ENCODE data around the gene HCRTR1.

Gene HCRTR1

GRCh38 chr1:31643976-31644559, 26.6 kb downstream of the HCRTR1 start:
- no peak for DNase-seq (ENCODE audit: low spot score)
- no peak for TF ChIP-seq CTCF (IDR thresholded peaks at IDR 0.05; ENCODE audit: extremely low read depth, missing control alignments)

DNA sequence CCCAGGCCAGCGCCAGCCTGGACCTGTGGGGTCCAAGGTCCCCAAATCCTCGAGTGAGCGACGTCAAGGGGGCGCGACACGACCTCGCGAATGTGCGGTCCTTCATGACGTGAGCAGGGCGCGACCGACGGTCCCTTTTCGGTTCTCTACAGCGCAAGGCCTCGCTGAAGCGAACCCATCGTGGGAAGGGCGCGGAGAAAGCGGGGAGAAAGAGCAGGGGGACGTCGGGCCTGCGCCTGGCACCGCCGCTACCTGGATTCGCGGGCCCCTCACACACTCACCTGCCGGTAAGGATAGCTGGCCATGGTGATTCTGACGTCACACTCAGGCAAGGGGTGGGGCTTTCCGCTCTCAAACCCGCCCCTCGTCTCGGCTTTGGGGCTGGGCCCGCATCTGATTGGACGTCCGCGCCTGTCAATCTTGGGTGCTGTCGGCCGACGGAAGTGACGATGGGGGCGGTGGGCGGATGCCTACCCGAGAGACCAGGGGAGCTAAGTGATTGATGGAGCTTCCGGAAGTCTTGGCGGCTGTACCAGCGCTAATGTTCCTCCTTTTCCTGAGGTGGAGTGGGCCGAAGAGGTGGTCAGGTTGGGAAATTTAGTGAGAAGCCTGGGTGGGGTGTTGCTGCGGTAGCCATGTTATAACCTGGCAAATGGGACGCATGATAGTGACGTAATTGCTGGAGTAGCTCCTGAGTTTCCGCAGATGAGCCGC, 27.2 kb downstream of the HCRTR1 start, which contains the start of gene PEF1:
TSS of gene PEF1 (minus strand) at position 317 of the 714 bp plus-strand sequence. CDS start at position 305, 12 bp downstream.
- no peak for TF ChIP-seq CTCF (IDR thresholded peaks at IDR 0.05; ENCODE audit: extremely low read depth, missing control alignments)
- peak; percentile 97 for DNase-seq (ENCODE audit: low spot score)

DNA sequence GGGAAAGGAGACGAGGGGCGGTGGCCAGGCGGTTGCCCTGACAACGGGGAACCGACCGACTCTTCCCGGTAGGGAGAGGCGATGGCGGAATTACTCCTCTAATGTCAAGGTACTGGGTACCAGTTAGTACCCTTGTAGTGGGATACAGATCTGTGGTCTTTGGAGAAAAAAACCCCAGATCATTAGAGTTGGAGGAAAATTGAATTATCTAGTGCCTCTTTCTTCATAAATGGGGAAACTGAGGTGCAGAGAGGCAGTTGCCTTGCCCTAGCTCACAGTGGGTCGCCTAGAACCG, 27.7 kb downstream of the HCRTR1 start:
- no peak for DNase-seq (ENCODE audit: low spot score)
- TF ChIP-seq CTCF (IDR thresholded peaks at IDR 0.05; ENCODE audit: extremely low read depth, missing control alignments): no peak

- no peak for TF ChIP-seq CTCF (IDR thresholded peaks at IDR 0.05; ENCODE audit: extremely low read depth, missing control alignments)
- DNase-seq (ENCODE audit: low spot score): no peak
Measured at GRCh38 chr1:31646259-31646960, 28.9 kb downstream of the HCRTR1 start.

DNA sequence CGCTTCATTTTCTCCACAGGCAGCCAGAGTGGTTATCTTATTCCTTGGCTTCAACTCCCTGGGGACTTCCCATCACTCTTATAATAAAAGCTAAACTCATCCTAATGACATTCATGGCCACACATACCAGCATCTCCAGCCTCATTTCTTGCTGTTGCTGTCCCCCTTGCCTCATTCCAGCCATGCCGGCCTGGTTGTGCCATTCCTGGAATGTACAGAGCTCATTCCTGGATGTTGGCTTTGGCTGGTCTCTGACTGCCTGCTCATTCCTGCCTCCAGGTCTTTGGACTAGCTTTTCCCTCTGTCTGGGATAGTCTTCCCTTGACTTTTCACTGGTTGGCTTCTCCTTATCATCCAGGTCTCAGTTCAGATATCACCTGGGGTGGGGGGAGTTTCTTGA, 29.6 kb downstream of the HCRTR1 start:
- no peak for TF ChIP-seq CTCF (IDR thresholded peaks at IDR 0.05; ENCODE audit: extremely low read depth, missing control alignments)
- no peak for DNase-seq (ENCODE audit: low spot score)

GRCh38 chr1:31648190-31648589, 30.7 kb downstream of the HCRTR1 start:
- TF ChIP-seq CTCF (IDR thresholded peaks at IDR 0.05; ENCODE audit: extremely low read depth, missing control alignments): no peak
- DNase-seq (ENCODE audit: low spot score): no peak

- no peak for TF ChIP-seq CTCF (IDR thresholded peaks at IDR 0.05; ENCODE audit: extremely low read depth, missing control alignments)
- DNase-seq (ENCODE audit: low spot score): no peak
Measured at GRCh38 chr1:31648641-31649357, 31.3 kb downstream of the HCRTR1 start.

All from GM20000 (cell line).